Right atrium auricular region (tissue), 2 donors: ENCODE results near the gene PLCB4. TPM values are rescaled to one million over a fixed set of nuclear protein-coding genes. Genes with fewer than 3 reads are reported as not detected.

Source experiments
- DNase-seq: peaks from one replicate; pipeline ENCODE4 v3.0.0-alpha.2; 2019; ENCODE audit warnings: low spot score
- H3K27ac ChIP-seq, 2 donors: fragments of 200-600 bp; sonication (generic); 1 replicate in 1 of 2; 2 replicates in 1 of 2; pipeline ENCODE4 v1.5.1; 2016 to 2019
- H3K27me3 ChIP-seq, 2 donors: fragments of 200-600 bp; sonication (generic); one replicate each; pipeline versions ENCODE4 v1.5.1 to v1.6.0; 2017 to 2019
- H3K36me3 ChIP-seq: fragments of 200-600 bp; sonication (generic); one replicate; pipeline ENCODE4 v1.5.1; 2016
- H3K4me1 ChIP-seq, 2 donors: fragments of 200-600 bp; sonication (generic); one replicate each; pipeline versions ENCODE4 v1.5.1 to v1.6.0; 2017 to 2019
- H3K4me3 ChIP-seq, 2 donors: fragments of 200-600 bp; sonication (generic); 1 replicate in 1 of 2; 2 replicates in 1 of 2; pipeline ENCODE4 v1.5.1; 2017 to 2019; ENCODE audit warnings: mild to moderate bottlenecking in 1 of 2, moderate library complexity in 1 of 2
- H3K9me3 ChIP-seq, 2 donors: fragments of 200-600 bp; sonication (generic); one replicate each; pipeline ENCODE4 v1.5.1; 2019
- total RNA-seq, 2 donors: library from RNA; depleted of rRNA; stranded (reverse); fragments of >200 nt; gene quantifications; one replicate each; pipeline ENCODE4 v1.1.0, GENCODE V29; 2016
- TF ChIP-seq, protein P1 (sequence below), 2 donors: fragments of 200-600 bp; sonication (generic); IDR thresholded peaks; one replicate each; pipeline ENCODE4 v1.5.1; 2019; ENCODE audit warnings: antibody characterized with exemption in 2 of 2

Gene PLCB4
- total RNA-seq, 2 donors from 2014 or later, result 14.3 to 32.4 TPM

DNA sequence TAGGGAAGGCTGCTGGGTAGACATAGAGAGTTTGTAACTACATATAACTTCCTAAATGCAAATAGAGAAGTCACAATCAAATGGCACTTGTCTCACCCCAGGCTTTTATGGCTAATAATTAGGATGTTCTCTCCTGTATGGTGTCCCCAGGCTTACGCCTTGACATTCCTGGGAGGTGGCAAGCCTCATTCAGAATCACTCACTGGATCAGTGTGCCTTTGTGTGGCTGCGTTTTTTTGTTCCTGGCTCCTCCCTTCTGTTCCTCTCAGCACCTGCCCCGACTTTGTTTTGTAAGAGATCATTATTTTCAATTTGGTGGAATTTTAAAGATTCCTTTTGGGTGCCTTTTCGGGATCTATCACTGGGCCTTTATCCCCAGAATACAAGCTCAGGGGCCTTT, 451.2 kb downstream of the PLCB4 start:
- Histone ChIP-seq H3K4me3 (no peak overlapping the region), H3K27ac (no peak overlapping the region), H3K4me1 (peaks cover 0 to 18% of the 10 kb centered on the region in 2 donors), H3K36me3 (no peaks in the 10 kb centered on the region), H3K9me3 (no peaks in the 10 kb centered on the region), H3K27me3 (peaks cover 8 to 10% of the 10 kb centered on the region in 2 donors)
- DNase-seq, result no peak
- TF ChIP-seq, protein P1, sequence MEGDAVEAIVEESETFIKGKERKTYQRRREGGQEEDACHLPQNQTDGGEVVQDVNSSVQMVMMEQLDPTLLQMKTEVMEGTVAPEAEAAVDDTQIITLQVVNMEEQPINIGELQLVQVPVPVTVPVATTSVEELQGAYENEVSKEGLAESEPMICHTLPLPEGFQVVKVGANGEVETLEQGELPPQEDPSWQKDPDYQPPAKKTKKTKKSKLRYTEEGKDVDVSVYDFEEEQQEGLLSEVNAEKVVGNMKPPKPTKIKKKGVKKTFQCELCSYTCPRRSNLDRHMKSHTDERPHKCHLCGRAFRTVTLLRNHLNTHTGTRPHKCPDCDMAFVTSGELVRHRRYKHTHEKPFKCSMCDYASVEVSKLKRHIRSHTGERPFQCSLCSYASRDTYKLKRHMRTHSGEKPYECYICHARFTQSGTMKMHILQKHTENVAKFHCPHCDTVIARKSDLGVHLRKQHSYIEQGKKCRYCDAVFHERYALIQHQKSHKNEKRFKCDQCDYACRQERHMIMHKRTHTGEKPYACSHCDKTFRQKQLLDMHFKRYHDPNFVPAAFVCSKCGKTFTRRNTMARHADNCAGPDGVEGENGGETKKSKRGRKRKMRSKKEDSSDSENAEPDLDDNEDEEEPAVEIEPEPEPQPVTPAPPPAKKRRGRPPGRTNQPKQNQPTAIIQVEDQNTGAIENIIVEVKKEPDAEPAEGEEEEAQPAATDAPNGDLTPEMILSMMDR (IDR thresholded peaks at IDR 0.05), result no peak

DNA sequence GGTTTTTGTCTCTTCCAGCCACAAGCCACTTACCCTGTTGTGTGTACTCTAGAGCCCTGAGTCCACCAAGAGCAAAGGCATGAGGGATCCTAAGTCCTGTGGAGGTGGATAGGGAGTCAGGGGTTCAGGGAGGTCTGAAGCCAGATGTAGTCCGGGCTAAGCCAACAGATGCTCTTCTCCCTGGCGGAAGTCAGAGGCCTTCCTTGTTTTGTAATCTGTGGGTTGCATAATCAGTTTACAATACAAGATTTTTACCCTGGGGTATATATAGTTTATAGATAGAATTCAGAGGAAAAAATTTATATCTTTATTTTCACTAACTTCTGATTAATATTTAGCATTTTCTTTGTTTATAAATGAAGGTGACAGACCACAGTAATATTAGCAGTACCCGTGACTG, 454.7 kb downstream of the PLCB4 start:
- no peaks in the 10 kb centered on the region for H3K27me3 ChIP-seq
- H3K9me3 ChIP-seq, result no peaks in the 10 kb centered on the region
- H3K36me3 ChIP-seq, result no peaks in the 10 kb centered on the region
- no peak overlapping the region for H3K27ac ChIP-seq
- no peak overlapping the region for H3K4me3 ChIP-seq
- no peaks in the 10 kb centered on the region for H3K4me1 ChIP-seq
- TF ChIP-seq, protein P1 (IDR thresholded peaks at IDR 0.05), result no peak
- DNase-seq, result no peak
